NOMO-1 treated with dmso at 0.1 percent for 144 hours (cell line): ENCODE results near the gene ABCC3.

Source experiments
- DNase-seq: peaks from one replicate; lab custom pipeline; 2025; ENCODE audit not compliant: unreplicated experiment; lab: John Stamatoyannopoulos, UW

ABCC3 gene

GRCh38 chr17:50725769-50726655 is 91.3 kb downstream of the ABCC3 start:
- DNase-seq, result no peak

GRCh38 chr17:50728112-50728429 is 93.4 kb downstream of the ABCC3 start:
- no peak for DNase-seq

- DNase-seq, result no peak
Measured at GRCh38 chr17:50728881-50729765, 94.4 kb downstream of the ABCC3 start.

- DNase-seq, result no peak
Measured at GRCh38 chr17:50731575-50732460, 97.1 kb downstream of the ABCC3 start.

GRCh38 chr17:50735287-50735686 is 100.6 kb downstream of the ABCC3 start:
- DNase-seq, result no peak

- no peak for DNase-seq
Measured at GRCh38 chr17:50737118-50737698, 102.5 kb downstream of the ABCC3 start.

GRCh38 chr17:50739098-50739497 is 104.4 kb downstream of the ABCC3 start:
- no peak for DNase-seq
